Left renal pelvis (tissue), 4 donors: ENCODE measurements around the gene CPAMD8. TPM values are rescaled to one million over a fixed set of nuclear protein-coding genes. Genes with fewer than 3 reads are reported as not detected.

Experiments
- DNase-seq, 4 donors: peaks; one replicate each; pipeline ENCODE4 v3.0.0-alpha.2; 2013; ENCODE audit warnings: low read depth in 4 of 4, low spot score in 3 of 4
- polyA plus RNA-seq, 4 donors: library from polyadenylated mRNA; unstranded; fragments of 120-200 nt; gene quantifications; one replicate each; pipeline ENCODE4 v1.2.1, GENCODE V29; 2013; ENCODE audit not compliant: insufficient read length in 4 of 4

The CPAMD8 gene
- polyA plus RNA-seq, 4 donors: 34.3 to 59.8 (median 40.3) TPM

DNA sequence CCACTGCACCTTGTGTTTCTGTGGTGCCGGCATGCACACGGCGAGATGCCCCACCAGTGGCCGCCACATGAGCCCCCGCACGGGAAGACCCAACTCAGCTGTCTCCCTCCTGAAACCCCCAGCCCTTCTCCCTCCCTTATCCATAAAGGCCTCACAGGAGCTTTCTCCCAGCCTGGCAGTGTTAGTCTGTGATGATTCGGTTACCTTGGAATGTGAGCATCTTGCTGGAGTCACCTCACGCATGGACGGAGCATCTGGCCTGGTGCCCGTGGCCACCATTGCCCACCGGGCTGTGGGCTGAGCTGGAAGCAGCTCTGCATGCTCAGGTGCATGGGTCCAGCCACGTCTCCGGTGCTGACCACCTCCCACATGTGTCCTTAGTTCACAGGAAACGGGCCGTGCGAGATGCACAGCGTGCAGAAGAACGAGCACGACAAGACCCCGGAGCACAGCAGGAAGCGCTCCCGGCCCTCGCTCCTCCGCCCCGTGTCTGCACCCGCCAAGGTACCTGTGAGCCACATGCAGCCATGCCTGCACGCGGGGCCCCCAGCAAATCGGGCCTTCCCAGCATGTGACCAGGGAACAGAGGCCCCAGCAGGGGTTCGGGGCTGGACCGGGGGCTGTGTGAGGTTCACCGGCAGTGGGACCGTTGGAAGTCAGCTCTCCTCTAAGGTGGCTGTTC lies 175.4 kb downstream of the CPAMD8 start:
- DNase-seq: no peak

DNA sequence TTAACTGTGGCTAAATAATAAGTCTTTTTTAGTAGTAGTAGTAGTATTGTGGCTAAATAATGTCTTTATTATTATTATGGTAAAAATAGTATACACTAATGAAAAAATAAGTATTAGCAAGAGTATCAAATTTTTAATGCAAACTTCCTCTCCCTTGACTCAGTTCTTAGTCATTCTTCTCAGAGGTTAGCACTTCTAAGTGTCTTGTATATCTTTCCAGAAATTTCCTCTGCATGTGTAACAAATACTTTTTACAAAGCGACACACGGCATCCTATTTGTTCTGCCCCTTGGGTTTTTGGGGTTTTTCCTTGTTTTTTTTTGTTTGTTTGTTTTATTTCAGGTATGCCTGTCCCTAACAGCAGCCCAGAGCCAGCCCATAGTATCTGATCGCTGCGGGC lies 176.5 kb downstream of the CPAMD8 start:
- DNase-seq: no peak

DNA sequence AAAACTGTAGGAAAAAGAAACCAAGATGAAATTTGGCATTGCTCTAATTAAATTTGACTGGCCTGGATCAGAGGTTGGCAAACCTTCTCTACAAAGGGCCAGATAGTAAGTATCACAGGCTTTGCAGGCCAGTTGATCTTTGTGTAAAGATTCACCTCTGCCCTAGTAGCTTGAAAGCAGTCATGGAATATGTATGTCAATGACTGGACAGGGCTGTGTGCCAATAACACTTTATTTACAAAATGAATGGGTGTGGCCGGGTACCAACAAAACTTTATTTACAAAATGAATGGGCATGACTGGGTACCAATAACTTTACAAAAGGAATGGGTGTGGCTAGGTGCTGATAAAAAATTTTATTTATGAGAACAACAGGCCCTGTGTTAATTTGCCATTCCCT lies 177.4 kb downstream of the CPAMD8 start:
- no peak for DNase-seq

DNA sequence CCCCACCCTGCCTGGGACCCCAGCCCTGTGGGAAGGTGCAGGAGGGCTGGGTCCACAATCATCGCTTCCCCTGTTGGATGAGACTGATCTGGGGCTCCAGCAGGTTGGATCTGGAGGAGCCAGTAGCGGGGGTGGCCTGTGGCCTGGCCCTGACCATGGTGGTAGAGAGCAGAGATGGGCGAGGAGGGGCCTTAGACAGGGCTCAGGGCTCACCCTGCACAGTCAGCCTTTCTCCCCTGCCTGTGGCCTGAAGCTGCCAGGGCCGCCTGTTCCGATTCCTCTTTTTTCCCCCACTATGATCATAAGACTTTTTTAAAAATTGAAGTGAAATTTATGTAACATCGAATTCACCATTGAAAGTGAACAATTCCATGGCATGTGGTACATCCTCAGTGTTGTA lies 179.2 kb downstream of the CPAMD8 start:
- no peak for DNase-seq

DNA sequence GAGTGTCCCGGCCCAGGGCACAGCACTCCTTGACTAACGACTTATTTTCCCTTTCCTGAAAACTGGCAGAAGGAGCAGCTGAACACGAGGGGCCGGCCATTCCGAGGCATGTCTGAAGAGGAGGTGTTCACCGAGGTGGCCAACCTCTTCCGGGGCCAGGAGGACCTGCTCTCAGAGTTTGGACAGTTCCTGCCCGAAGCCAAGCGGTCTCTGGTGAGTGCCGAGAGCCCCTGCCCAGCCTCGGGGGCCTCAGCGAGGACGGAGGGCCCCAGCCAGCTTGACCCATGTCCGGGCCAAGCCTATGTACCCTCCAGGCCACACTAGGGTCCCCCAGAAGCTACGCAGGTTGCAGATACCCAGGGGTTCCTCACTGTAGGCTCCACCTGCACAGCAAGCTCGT lies 179.7 kb downstream of the CPAMD8 start:
- DNase-seq: no peak

Other genes with a start within 250 kb of the CPAMD8 start
- 10 to 100 TPM; 46.8 to 87.0 (median 63.7) TPM for gene SIN3B, start 197.4 kb downstream of the CPAMD8 start, polyA plus RNA-seq
- gene F2RL3, start 137.8 kb downstream of the CPAMD8 start, polyA plus RNA-seq: 1 to 10 TPM in 2 of 4 donors, under 1 TPM in 2; 0.59 to 1.0 (median 0.85) TPM
- 10 to 100 TPM; 10.6 to 15.9 (median 13.9) TPM for gene HAUS8, start 48.6 kb upstream of the CPAMD8 start, polyA plus RNA-seq
- 10 to 100 TPM; 42.1 to 68.3 (median 52.2) TPM for gene MYO9B, start 49.0 kb upstream of the CPAMD8 start, polyA plus RNA-seq
- gene USE1, start 188.5 kb upstream of the CPAMD8 start, polyA plus RNA-seq: 10 to 100 TPM; 23.3 to 34.8 (median 24.4) TPM
- gene OCEL1, start 199.4 kb upstream of the CPAMD8 start, polyA plus RNA-seq: 10 to 100 TPM; 13.2 to 23.2 (median 18.6) TPM
- gene NR2F6, start 219.1 kb upstream of the CPAMD8 start, polyA plus RNA-seq: 10 to 100 TPM; 23.7 to 60.1 (median 32.9) TPM
- gene USHBP1, start 237.9 kb upstream of the CPAMD8 start, polyA plus RNA-seq: 1 to 10 TPM; 3.1 to 9.0 (median 5.6) TPM
- gene BABAM1, start 240.6 kb upstream of the CPAMD8 start, polyA plus RNA-seq: 100 to 1,000 TPM in 3 of 4 donors, 10 to 100 TPM in 1; 87.4 to 121 (median 108) TPM